ENCODE results near the gene ARHGAP22. TPM values are rescaled to one million over a fixed set of nuclear protein-coding genes. Genes with fewer than 3 reads are reported as not detected.

The ARHGAP22 gene
- total and polyA plus RNA-seq, 3 experiments from 2014 or later = not detected

DNA sequence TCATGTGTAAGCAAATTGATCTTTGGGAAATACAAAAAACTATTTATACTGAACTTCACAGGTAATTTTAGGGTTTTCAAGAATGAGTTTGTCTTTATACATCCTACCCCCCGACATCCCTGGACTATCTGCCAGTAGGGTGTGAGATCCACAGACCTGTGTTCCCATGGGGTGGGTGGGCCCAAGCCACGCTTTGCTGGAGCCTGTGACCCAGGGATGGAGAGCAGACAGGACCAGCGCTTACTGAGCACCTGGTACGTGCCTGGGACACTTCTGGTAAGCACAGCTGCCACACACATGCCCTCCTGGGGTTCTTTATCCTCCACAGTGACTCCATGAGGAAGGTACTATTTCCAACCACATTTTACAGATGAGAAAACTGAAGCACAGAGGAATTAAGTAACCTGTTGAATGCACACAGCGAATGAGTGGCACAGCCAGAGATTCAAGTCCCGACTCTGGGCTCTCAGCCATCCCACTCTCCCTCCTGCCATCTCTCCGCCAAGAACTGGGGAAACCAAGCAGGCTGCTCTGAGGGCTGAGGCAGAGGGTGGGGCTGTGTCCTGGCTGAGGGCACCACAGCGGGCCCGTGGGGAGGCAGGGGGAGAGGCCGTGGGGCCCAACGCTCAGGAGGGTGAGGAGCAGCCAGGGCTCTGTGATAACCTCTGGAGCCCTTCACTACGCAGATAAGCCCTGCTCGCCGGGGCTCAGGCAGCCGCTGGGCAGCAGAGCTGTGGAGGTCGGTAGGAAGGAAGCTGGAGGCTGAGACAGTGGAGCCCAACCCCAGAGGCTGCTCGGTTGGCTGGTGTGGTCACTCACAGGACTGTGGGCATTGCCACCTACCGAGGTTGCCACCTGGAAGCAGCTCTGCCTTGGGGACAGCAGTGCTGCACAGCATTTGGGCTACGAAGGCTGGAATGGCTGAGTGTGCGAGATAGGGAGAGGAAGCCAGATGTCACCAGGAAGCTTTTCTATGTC is 124.2 kb downstream of the ARHGAP22 start:
- no peaks in the 10 kb centered on the region for H3K9me3 ChIP-seq (ENCODE audit: low read length)
- H3K36me3 Mint-ChIP-seq = no peaks in the 10 kb centered on the region
- no peak overlapping the region for H3K27ac Mint-ChIP-seq
- no peaks in the 10 kb centered on the region for H3K4me1 ChIP-seq (ENCODE audit: insufficient read depth, low read length)
- no peaks in the 10 kb centered on the region for H3K9me3 Mint-ChIP-seq
- no peak overlapping the region for H3K4me3 Mint-ChIP-seq
- no peak for DNase-seq
- peak overlapping the region; percentile 27 for H3K27ac ChIP-seq (ENCODE audit: low read depth, low read length)
- H3K4me3 ChIP-seq (ENCODE audit: low read length) = no peak overlapping the region
- H3K27me3 Mint-ChIP-seq = peaks cover 4 to 15% of the 10 kb centered on the region in 2 donors
- CTCF ChIA-PET = no interaction called here
- no peaks in the 10 kb centered on the region for H3K27me3 ChIP-seq (ENCODE audit: insufficient read depth, low read length, poor library complexity, severe bottlenecking)
- POLR2A ChIA-PET = no interaction called here
- no peaks in the 10 kb centered on the region for H3K36me3 ChIP-seq (ENCODE audit: insufficient read depth, low read length)
- no peaks in the 10 kb centered on the region for H3K4me1 Mint-ChIP-seq

GRCh38 chr10:48478980-48479811 is 125.7 kb downstream of the ARHGAP22 start:
- no peaks in the 10 kb centered on the region for H3K4me1 ChIP-seq (ENCODE audit: insufficient read depth, low read length)
- no peak overlapping the region for H3K27ac ChIP-seq (ENCODE audit: low read depth, low read length)
- H3K9me3 Mint-ChIP-seq = no peaks in the 10 kb centered on the region
- POLR2A ChIA-PET = no interaction called here
- H3K4me1 Mint-ChIP-seq = no peaks in the 10 kb centered on the region
- no peak overlapping the region for H3K27ac Mint-ChIP-seq
- no peak overlapping the region for H3K4me3 ChIP-seq (ENCODE audit: low read length)
- CTCF ChIA-PET = no interaction called here
- H3K36me3 Mint-ChIP-seq = no peaks in the 10 kb centered on the region
- no peaks in the 10 kb centered on the region for H3K36me3 ChIP-seq (ENCODE audit: insufficient read depth, low read length)
- no peaks in the 10 kb centered on the region for H3K27me3 ChIP-seq (ENCODE audit: insufficient read depth, low read length, poor library complexity, severe bottlenecking)
- peak overlapping the region in 1 of 7 donors; percentile 38 for H3K4me3 Mint-ChIP-seq
- no peaks in the 10 kb centered on the region for H3K9me3 ChIP-seq (ENCODE audit: low read length)
- H3K27me3 Mint-ChIP-seq = peaks cover 5 to 13% of the 10 kb centered on the region in 2 donors
- DNase-seq = no peak

GRCh38 chr10:48478469-48478868 is 126.4 kb downstream of the ARHGAP22 start:
- POLR2A ChIA-PET = no interaction called here
- H3K27me3 Mint-ChIP-seq = peaks cover 5 to 13% of the 10 kb centered on the region in 2 donors

GRCh38 chr10:48477616-48478015 is 127.3 kb downstream of the ARHGAP22 start:
- no peaks in the 10 kb centered on the region for H3K27me3 ChIP-seq (ENCODE audit: insufficient read depth, low read length, poor library complexity, severe bottlenecking)
- no peak overlapping the region for H3K27ac Mint-ChIP-seq
- H3K4me1 Mint-ChIP-seq = no peaks in the 10 kb centered on the region
- no peaks in the 10 kb centered on the region for H3K36me3 ChIP-seq (ENCODE audit: insufficient read depth, low read length)
- no peaks in the 10 kb centered on the region for H3K9me3 Mint-ChIP-seq
- DNase-seq = no peak
- ChIA-PET CTCF (no interaction called here), POLR2A (no interaction called here)
- peaks cover 5 to 13% of the 10 kb centered on the region in 2 donors for H3K27me3 Mint-ChIP-seq
- no peaks in the 10 kb centered on the region for H3K9me3 ChIP-seq (ENCODE audit: low read length)
- H3K36me3 Mint-ChIP-seq = no peaks in the 10 kb centered on the region
- no peak overlapping the region for H3K4me3 ChIP-seq (ENCODE audit: low read length)
- no peaks in the 10 kb centered on the region for H3K4me1 ChIP-seq (ENCODE audit: insufficient read depth, low read length)
- H3K4me3 Mint-ChIP-seq = no peak overlapping the region
- no peak overlapping the region for H3K27ac ChIP-seq (ENCODE audit: low read depth, low read length)

More at GRCh38 chr10:48478469-48478868, 126.4 kb downstream of the ARHGAP22 start:
- Mint-ChIP-seq H3K9me3 (no peaks in the 10 kb centered on the region), H3K36me3 (no peaks in the 10 kb centered on the region), H3K4me3 (no peak overlapping the region), H3K27ac (no peak overlapping the region), H3K4me1 (no peaks in the 10 kb centered on the region)
- Histone ChIP-seq H3K4me1 (ENCODE audit: insufficient read depth, low read length) (no peaks in the 10 kb centered on the region), H3K27ac (ENCODE audit: low read depth, low read length) (no peak overlapping the region), H3K27me3 (ENCODE audit: insufficient read depth, low read length, poor library complexity, severe bottlenecking) (no peaks in the 10 kb centered on the region), H3K36me3 (ENCODE audit: insufficient read depth, low read length) (no peaks in the 10 kb centered on the region), H3K9me3 (ENCODE audit: low read length) (no peaks in the 10 kb centered on the region), H3K4me3 (ENCODE audit: low read length) (no peak overlapping the region)
- DNase-seq = no peak
- CTCF ChIA-PET = no interaction called here

- Histone ChIP-seq H3K27me3 (ENCODE audit: insufficient read depth, low read length, poor library complexity, severe bottlenecking) (no peaks in the 10 kb centered on the region), H3K9me3 (ENCODE audit: low read length) (no peaks in the 10 kb centered on the region), H3K36me3 (ENCODE audit: insufficient read depth, low read length) (no peaks in the 10 kb centered on the region), H3K4me1 (ENCODE audit: insufficient read depth, low read length) (no peaks in the 10 kb centered on the region), H3K4me3 (ENCODE audit: low read length) (no peak overlapping the region), H3K27ac (ENCODE audit: low read depth, low read length) (no peak overlapping the region)
- no peaks in the 10 kb centered on the region for H3K36me3 Mint-ChIP-seq
- no peaks in the 10 kb centered on the region for H3K9me3 Mint-ChIP-seq
- peak overlapping the region in 1 of 8 donors; percentile 11 for H3K27ac Mint-ChIP-seq
- ChIA-PET POLR2A (no interaction called here), CTCF (no interaction called here)
- peaks cover 5 to 13% of the 10 kb centered on the region in 2 donors for H3K27me3 Mint-ChIP-seq
- H3K4me3 Mint-ChIP-seq = no peak overlapping the region
- H3K4me1 Mint-ChIP-seq = no peaks in the 10 kb centered on the region
- no peak for DNase-seq
Measured at GRCh38 chr10:48477141-48477540, 127.7 kb downstream of the ARHGAP22 start.

DNA sequence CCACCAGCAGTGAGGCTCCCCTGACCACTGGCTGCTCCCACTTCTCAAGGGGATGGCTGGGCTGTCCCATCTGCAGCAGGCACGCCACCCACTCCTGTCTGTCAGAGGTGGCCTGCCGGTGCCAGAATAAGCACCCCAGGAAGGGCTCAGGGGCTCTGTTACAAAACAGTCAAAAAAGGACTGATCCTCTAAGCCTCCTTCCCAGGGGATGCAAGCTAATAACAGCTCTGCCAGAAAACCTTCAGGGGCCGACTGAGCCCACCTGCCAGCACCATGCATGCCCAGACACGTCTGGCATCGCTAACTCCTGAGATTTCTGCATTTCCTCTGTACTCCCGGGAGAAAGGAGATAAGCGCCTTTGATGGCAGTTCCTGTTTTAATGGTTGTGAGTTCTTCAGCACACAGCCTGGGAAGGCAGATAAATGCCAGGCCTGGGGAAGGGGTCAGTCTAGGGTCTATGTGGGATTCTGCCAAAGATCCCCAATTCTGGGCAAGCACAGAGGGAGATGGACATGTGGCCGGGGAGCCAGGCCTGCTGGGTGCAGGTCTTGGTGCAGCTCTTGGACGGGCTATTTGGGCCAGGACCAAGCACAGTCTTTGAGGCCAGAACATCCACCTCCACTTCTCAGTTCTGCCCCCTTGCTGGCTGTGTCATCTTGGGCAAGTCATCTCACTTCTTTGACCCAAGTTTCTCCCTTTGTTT is 128.4 kb downstream of the ARHGAP22 start:
- Histone ChIP-seq H3K4me1 (ENCODE audit: insufficient read depth, low read length) (no peaks in the 10 kb centered on the region), H3K27ac (ENCODE audit: low read depth, low read length) (no peak overlapping the region), H3K36me3 (ENCODE audit: insufficient read depth, low read length) (no peaks in the 10 kb centered on the region), H3K4me3 (ENCODE audit: low read length) (no peak overlapping the region), H3K27me3 (ENCODE audit: insufficient read depth, low read length, poor library complexity, severe bottlenecking) (no peaks in the 10 kb centered on the region), H3K9me3 (ENCODE audit: low read length) (no peaks in the 10 kb centered on the region)
- Mint-ChIP-seq H3K27me3 (peaks cover 5 to 13% of the 10 kb centered on the region in 2 donors), H3K4me1 (no peaks in the 10 kb centered on the region), H3K4me3 (no peak overlapping the region), H3K36me3 (no peaks in the 10 kb centered on the region), H3K27ac (peak overlapping the region in 1 of 8 donors; percentile 11), H3K9me3 (no peaks in the 10 kb centered on the region)
- DNase-seq = no peak
- CTCF ChIA-PET = no interaction called here
- POLR2A ChIA-PET = no interaction called here

DNA sequence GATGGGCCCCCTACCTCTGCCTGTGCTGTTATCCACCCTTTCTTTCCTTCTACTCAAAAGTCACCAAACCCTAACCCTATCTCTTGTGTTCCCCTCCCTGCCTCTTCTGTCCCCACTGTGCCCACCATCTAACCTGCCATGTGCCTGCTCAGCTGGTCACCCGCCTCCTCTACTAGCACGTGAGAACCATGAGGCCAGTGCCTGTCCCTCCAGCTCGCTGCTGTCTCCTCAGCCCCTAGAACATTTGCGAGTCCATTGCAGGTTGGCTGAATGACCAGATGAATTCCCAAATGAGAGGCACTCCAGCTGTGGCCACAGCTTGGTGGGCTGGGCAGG is 129.0 kb downstream of the ARHGAP22 start:
- no peaks in the 10 kb centered on the region for H3K36me3 Mint-ChIP-seq
- no peaks in the 10 kb centered on the region for H3K9me3 Mint-ChIP-seq
- H3K27me3 Mint-ChIP-seq = peaks cover 5 to 13% of the 10 kb centered on the region in 2 donors
- ChIA-PET CTCF (no interaction called here), POLR2A (no interaction called here)
- H3K27ac Mint-ChIP-seq = no peak overlapping the region
- H3K36me3 ChIP-seq (ENCODE audit: insufficient read depth, low read length) = no peaks in the 10 kb centered on the region
- H3K27ac ChIP-seq (ENCODE audit: low read depth, low read length) = no peak overlapping the region
- H3K4me3 ChIP-seq (ENCODE audit: low read length) = no peak overlapping the region
- H3K4me1 Mint-ChIP-seq = no peaks in the 10 kb centered on the region
- H3K4me1 ChIP-seq (ENCODE audit: insufficient read depth, low read length) = no peaks in the 10 kb centered on the region
- no peak for DNase-seq
- no peaks in the 10 kb centered on the region for H3K9me3 ChIP-seq (ENCODE audit: low read length)
- H3K27me3 ChIP-seq (ENCODE audit: insufficient read depth, low read length, poor library complexity, severe bottlenecking) = no peaks in the 10 kb centered on the region
- H3K4me3 Mint-ChIP-seq = no peak overlapping the region
